ENCODE data around the gene KIN. TPM values are rescaled to one million over a fixed set of nuclear protein-coding genes. Genes with fewer than 3 reads are reported as not detected.

KIN gene
- total RNA-seq, 1 experiment from 2014 or later: 27.9 TPM

- Histone ChIP-seq H3K27me3 (replicated peaks; ENCODE audit: control insufficient read depth, insufficient read depth, low read length) (no peaks in the 10 kb centered on the region), H3K4me1 (no peaks in the 10 kb centered on the region), H3K4me3 (ENCODE audit: low read depth, low read length) (no peak overlapping the region), H3K9me3 (no peaks in the 10 kb centered on the region), H3K36me3 (ENCODE audit: control insufficient read depth, insufficient read depth, low read length) (peaks cover 1% of the 10 kb centered on the region)
- Mint-ChIP-seq H3K4me3 (ENCODE audit: unreplicated experiment) (no peak overlapping the region), H3K4me1 (ENCODE audit: low read depth, unreplicated experiment) (no peaks in the 10 kb centered on the region), H3K36me3 (ENCODE audit: insufficient read depth, unreplicated experiment) (peaks cover 90% of the 10 kb centered on the region), H3K9me3 (ENCODE audit: unreplicated experiment) (no peaks in the 10 kb centered on the region), H3K27me3 (ENCODE audit: insufficient read depth, unreplicated experiment) (no peaks in the 10 kb centered on the region), H3K27ac (ENCODE audit: unreplicated experiment) (no peak overlapping the region)
- POLR2A ChIA-PET: no interaction called here
- DNase-seq: peak in 1 of 2 experiments; percentile 56
- intact Hi-C loops (cut with micrococcal nuclease; ENCODE audit: unreplicated experiment): loop anchor here (1.0 to 5.0 kb wide), 2 partner anchors 231 to 1451 kb away; no protein-coding TSS in a partner anchor
- BruUV-seq (replicated peaks): no TSS peak
- peak; percentile 50 to 84 for TF ChIP-seq CTCF (IDR thresholded peaks at IDR 0.05; ENCODE audit: insufficient read depth in 1 of 2, low read depth in 1 of 2, low read length in 1 of 2, severe bottlenecking in 1 of 2, unreplicated experiment in 1 of 2)
- CTCF ChIA-PET: interaction anchor here (0.6 to 1.3 kb wide), 9 partner anchors 32 to 231 kb away, joined by 3 to 16 read pairs (median 4); partner anchors contain the start of gene TAF3
Observed at GRCh38 chr10:7756360-7756992, 31.3 kb downstream of the KIN start.

GRCh38 chr10:7755103-7755502, 32.7 kb downstream of the KIN start:
- no peak overlapping the region for H3K27ac Mint-ChIP-seq (ENCODE audit: unreplicated experiment)
- no peaks in the 10 kb centered on the region for H3K4me1 Mint-ChIP-seq (ENCODE audit: low read depth, unreplicated experiment)
- peaks cover 1% of the 10 kb centered on the region for H3K36me3 ChIP-seq (ENCODE audit: control insufficient read depth, insufficient read depth, low read length)
- peaks cover 89% of the 10 kb centered on the region for H3K36me3 Mint-ChIP-seq (ENCODE audit: insufficient read depth, unreplicated experiment)
- no peak for TF ChIP-seq CTCF (IDR thresholded peaks at IDR 0.05; ENCODE audit: insufficient read depth in 1 of 2, low read depth in 1 of 2, low read length in 1 of 2, severe bottlenecking in 1 of 2, unreplicated experiment in 1 of 2)
- CTCF ChIA-PET: no interaction called here
- H3K4me3 Mint-ChIP-seq (ENCODE audit: unreplicated experiment): no peak overlapping the region
- no TSS peak for BruUV-seq (replicated peaks)
- no peak for DNase-seq
- no peaks in the 10 kb centered on the region for H3K9me3 Mint-ChIP-seq (ENCODE audit: unreplicated experiment)
- no peaks in the 10 kb centered on the region for H3K9me3 ChIP-seq
- H3K27me3 ChIP-seq (replicated peaks; ENCODE audit: control insufficient read depth, insufficient read depth, low read length): no peaks in the 10 kb centered on the region
- H3K4me3 ChIP-seq (ENCODE audit: low read depth, low read length): no peak overlapping the region
- POLR2A ChIA-PET: no interaction called here
- intact Hi-C loops (cut with micrococcal nuclease; ENCODE audit: unreplicated experiment): loop anchor here (5.0 kb wide), 1 partner anchor 1452 kb away; no protein-coding TSS in a partner anchor
- no peaks in the 10 kb centered on the region for H3K4me1 ChIP-seq
- H3K27me3 Mint-ChIP-seq (ENCODE audit: insufficient read depth, unreplicated experiment): no peaks in the 10 kb centered on the region

- peaks cover 1% of the 10 kb centered on the region; the same call in 1 of the 2 replicates for H3K36me3 ChIP-seq (ENCODE audit: control insufficient read depth, insufficient read depth, low read length)
- ChIA-PET POLR2A (no interaction called here), CTCF (interaction anchor here (1.1 kb wide), 1 partner anchor 227 kb away, joined by 3 read pairs; no protein-coding TSS in a partner anchor)
- no peaks in the 10 kb centered on the region for H3K27me3 ChIP-seq (replicated peaks; ENCODE audit: control insufficient read depth, insufficient read depth, low read length)
- no peak overlapping the region for H3K4me3 Mint-ChIP-seq (ENCODE audit: unreplicated experiment)
- H3K4me3 ChIP-seq (ENCODE audit: low read depth, low read length): no peak overlapping the region
- H3K27me3 Mint-ChIP-seq (ENCODE audit: insufficient read depth, unreplicated experiment): no peaks in the 10 kb centered on the region
- no peak for TF ChIP-seq CTCF (IDR thresholded peaks at IDR 0.05; ENCODE audit: insufficient read depth in 1 of 2, low read depth in 1 of 2, low read length in 1 of 2, severe bottlenecking in 1 of 2, unreplicated experiment in 1 of 2)
- H3K27ac Mint-ChIP-seq (ENCODE audit: unreplicated experiment): no peak overlapping the region
- peaks cover 78% of the 10 kb centered on the region for H3K36me3 Mint-ChIP-seq (ENCODE audit: insufficient read depth, unreplicated experiment)
- no peaks in the 10 kb centered on the region for H3K9me3 Mint-ChIP-seq (ENCODE audit: unreplicated experiment)
- no peaks in the 10 kb centered on the region for H3K9me3 ChIP-seq
- intact Hi-C loops (cut with micrococcal nuclease; ENCODE audit: unreplicated experiment): no loop called here
- BruUV-seq (replicated peaks): no TSS peak
- no peaks in the 10 kb centered on the region for H3K4me1 Mint-ChIP-seq (ENCODE audit: low read depth, unreplicated experiment)
- H3K4me1 ChIP-seq: no peaks in the 10 kb centered on the region
- no peak for DNase-seq
Observed at GRCh38 chr10:7752251-7752650, 35.5 kb downstream of the KIN start.

Data from Caco-2 (cell line).